ENCODE measurements around the gene CEBPG.

The CEBPG gene

GRCh38 chr19:33394723-33395560 is 21.4 kb downstream of the CEBPG start:
- Mint-ChIP-seq H3K36me3 (peaks cover 6% of the 10 kb centered on the region), H3K27ac (peak overlapping the region; percentile 45), H3K4me1 (peaks cover 9% of the 10 kb centered on the region), H3K4me3 (no peak overlapping the region), H3K9me3 (no peaks in the 10 kb centered on the region)
- ATAC-seq: no peak
- no peak for DNase-seq (ENCODE audit: low spot score in 2 of 2)

GRCh38 chr19:33395561-33396550 is 22.3 kb downstream of the CEBPG start:
- H3K36me3 Mint-ChIP-seq: peaks cover 6% of the 10 kb centered on the region
- H3K9me3 Mint-ChIP-seq: no peaks in the 10 kb centered on the region
- ATAC-seq (no peak), DNase-seq (ENCODE audit: low spot score in 2 of 2) (no peak)
- peaks cover 9% of the 10 kb centered on the region for H3K4me1 Mint-ChIP-seq
- no peak overlapping the region for H3K4me3 Mint-ChIP-seq
- H3K27ac Mint-ChIP-seq: no peak overlapping the region

DNA sequence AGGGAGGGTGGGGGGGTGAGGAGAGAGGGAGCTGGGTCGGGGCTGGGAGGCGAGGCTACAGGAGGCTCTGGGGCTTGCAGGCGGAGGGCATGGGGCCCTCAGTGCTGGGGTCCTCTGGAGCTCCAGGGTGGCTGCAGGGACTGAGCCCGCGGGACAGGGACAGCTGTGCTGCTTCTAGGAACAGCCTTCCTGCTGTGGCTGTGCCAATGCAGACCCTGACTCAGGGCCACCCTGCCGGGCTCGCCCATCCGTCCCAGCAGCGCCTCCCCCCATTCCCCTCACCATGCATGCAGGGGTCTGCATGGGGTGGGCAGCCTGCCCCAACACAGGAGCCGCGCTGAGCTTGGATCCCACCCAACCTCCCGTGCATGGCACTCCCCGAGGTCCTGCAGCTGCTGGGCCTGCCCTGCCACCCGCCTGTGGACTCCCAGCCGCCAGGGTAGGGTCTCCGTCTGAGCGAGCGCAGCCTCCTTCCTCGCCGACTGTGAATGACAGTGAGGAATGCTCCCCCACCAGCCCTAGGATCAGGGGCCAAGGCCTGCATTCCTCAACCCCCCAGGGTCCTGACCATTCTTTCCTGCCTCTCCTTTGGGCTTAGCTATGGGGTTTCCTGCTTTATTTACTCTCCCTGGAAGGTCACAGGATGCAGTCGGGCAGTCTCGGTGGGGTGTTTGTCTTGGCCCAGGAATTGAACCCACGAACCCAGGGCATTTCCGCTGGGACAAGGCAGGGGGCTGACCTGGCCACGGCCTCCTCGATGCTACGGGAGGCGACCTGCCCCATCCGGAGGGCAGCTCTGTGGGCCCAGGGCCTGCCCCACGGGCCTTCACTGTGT is 23.4 kb downstream of the CEBPG start:
- ATAC-seq (no peak), DNase-seq (ENCODE audit: low spot score in 2 of 2) (no peak)
- H3K9me3 Mint-ChIP-seq: no peaks in the 10 kb centered on the region
- H3K4me1 Mint-ChIP-seq: peaks cover 9% of the 10 kb centered on the region
- no peak overlapping the region for H3K4me3 Mint-ChIP-seq
- peaks cover 6% of the 10 kb centered on the region for H3K36me3 Mint-ChIP-seq
- no peak overlapping the region for H3K27ac Mint-ChIP-seq

DNA sequence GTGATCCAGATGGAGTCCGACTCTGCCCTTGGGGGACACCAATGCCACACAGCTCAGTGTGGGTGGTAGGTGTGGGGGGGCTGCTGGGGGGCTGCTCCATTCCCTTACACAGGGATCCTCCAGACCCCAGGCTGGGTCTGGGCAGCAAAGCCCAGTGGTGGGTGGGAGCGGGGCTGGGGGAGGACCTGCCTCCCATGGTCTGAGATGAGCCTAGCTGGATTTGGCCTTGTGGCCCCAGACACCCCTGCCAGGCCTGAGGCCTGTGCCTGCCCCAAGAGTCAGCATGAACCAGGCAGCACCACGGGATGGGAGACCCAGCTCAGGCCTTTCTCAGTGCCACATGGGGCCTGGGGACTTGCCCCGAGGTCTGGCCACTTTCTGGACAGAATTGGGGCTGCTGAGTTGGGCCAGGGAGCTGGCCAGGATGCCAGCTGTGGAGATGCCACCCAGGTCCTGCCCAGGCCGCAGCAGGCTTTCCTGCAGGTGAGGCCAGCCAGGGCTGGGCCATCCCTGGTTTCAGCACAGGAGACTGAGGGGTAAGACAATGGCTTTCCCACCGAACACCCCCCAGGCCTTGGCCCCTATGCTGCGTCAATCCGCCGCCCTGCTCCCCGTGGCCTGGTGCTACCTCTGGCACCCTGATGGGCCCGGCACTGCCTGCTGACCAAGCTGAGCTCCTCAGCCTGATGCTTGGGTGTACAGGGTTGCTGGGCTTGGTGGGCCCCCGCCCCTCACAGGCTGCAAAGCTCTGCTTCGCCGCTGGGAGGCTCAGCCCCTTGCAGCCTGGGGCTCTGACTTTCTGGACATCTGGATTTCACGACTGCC is 24.2 kb downstream of the CEBPG start:
- H3K9me3 Mint-ChIP-seq: no peaks in the 10 kb centered on the region
- H3K36me3 Mint-ChIP-seq: peaks cover 6% of the 10 kb centered on the region
- DNase-seq (ENCODE audit: low spot score in 2 of 2) (no peak), ATAC-seq (no peak)
- H3K4me3 Mint-ChIP-seq: no peak overlapping the region
- H3K4me1 Mint-ChIP-seq: peaks cover 9% of the 10 kb centered on the region
- H3K27ac Mint-ChIP-seq: no peak overlapping the region

DNA sequence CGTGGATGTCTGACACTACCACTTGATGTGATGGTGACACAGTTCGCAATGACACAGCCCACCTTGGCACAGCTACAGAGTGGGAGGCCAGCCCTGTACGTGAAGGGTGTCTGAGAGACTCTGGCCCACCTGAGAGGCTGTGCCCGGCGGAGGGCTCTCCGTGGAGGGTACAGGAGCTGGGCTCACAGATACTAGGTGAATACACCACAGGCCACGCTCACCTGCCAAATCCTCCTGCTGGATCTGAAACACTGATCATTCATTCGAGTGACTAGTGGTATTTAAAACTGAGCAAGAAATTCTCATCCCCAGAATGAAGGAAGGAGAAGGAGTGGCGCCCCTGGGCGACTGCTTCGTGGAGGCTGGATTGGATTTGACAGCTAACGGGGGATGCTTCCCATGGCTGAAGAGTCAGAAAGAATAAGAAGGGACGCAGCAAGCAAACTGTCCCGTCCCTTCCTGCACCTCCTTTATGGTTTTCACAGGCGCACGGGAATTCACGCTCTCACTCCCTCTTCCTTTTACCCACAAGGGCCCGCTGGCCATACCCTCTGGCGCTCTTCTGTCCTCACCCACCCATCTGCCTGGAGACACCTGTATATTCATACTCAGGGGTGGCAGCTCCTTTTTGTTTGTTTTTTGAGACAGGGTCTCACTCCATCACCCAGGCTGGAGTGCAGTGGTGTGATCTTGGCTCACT is 25.0 kb downstream of the CEBPG start:
- Mint-ChIP-seq H3K9me3 (no peaks in the 10 kb centered on the region), H3K4me1 (peaks cover 9% of the 10 kb centered on the region), H3K27ac (peak overlapping the region; percentile 73), H3K4me3 (no peak overlapping the region), H3K36me3 (peaks cover 6% of the 10 kb centered on the region)
- DNase-seq (ENCODE audit: low spot score in 2 of 2): no peak
- ATAC-seq: no peak

DNA sequence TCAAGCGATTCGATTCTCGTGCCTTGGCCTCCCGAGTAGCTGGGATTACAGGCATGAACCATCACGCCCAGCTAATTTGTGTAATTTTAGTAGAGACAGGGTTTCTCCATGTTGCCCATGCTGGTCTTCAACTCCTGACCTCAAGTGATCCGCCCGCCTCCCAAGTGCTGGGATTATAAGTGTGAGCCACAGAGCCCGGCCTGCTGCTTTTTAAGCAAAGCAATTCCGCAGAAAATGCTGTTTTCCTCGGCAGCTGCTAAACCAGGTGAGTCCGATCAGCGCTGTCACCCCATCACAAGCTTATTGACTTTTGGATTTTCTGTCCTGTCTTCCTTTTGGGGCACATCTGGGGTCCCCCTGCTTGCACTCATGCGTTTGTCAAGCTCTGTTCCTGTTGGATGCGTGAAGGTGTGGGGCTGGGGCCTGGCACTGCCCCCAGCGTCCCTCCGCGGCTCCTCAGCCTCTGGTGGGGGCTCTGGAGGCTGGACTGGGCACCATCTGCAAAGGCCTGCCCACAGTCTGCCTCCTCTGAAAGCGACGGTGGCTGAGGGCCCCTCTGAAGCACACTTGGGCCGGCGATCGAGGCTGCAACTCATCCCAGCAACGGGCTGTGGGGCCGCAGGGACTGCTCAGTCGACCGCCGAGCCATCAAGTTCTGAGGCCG is 25.7 kb downstream of the CEBPG start:
- ATAC-seq (no peak), DNase-seq (ENCODE audit: low spot score in 2 of 2) (no peak)
- H3K4me1 Mint-ChIP-seq: peaks cover 9% of the 10 kb centered on the region
- H3K27ac Mint-ChIP-seq: peak overlapping the region; percentile 73
- peaks cover 6% of the 10 kb centered on the region for H3K36me3 Mint-ChIP-seq
- no peak overlapping the region for H3K4me3 Mint-ChIP-seq
- no peaks in the 10 kb centered on the region for H3K9me3 Mint-ChIP-seq

DNA sequence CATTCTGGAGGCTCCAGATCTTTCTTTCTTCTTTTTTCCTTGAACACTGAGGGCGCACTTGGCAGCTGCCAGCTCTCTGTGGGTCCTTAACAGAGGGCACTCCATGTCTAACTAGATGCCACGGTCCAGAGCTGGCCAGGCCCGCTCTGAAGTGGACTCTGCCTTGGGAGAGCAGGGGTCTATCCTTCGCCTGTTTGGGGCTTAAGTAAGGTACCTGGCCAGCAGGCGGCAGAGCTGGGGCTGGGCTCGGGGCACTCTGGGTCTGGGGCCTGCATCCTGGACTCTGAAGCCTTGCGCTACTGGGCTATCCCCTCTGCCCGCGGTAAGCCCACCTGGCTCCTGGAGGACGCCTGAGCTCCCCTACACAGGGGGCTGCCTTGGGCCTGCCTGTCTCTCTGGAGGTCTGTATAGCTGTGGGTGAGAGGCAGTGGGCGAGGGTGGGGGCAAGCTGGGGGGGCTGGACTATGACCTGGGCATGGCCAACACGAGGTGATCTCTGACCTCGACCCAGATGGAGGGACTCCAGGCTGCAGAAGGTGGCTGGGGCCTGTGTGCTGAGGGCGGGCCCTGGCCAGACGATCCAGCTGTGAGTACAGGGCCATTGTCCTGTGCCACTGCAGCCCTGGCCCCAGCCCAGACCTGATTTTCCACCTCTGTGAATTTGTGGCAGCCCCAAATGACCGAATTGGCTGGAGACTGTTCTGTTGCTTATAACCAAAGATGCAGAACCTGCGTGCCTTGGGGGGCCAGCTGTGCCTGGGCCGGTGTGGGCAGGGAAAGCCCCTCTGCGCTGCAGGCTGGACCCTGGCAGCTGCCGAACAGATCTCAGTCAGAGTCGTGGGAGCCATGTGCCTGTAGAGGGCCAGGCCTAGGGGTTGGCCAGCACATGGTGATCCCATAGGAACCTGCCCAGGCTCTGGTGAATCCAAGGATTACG is 26.5 kb downstream of the CEBPG start:
- Mint-ChIP-seq H3K9me3 (no peaks in the 10 kb centered on the region), H3K27ac (peak overlapping the region; percentile 40), H3K36me3 (peaks cover 6% of the 10 kb centered on the region)

GRCh38 chr19:33400856-33401682 is 27.6 kb downstream of the CEBPG start:
- Mint-ChIP-seq H3K36me3 (peaks cover 6% of the 10 kb centered on the region), H3K4me3 (no peak overlapping the region), H3K4me1 (peaks cover 3% of the 10 kb centered on the region), H3K27ac (no peak overlapping the region), H3K9me3 (no peaks in the 10 kb centered on the region)
- ATAC-seq (no peak), DNase-seq (ENCODE audit: low spot score in 2 of 2) (no peak)

More for the DNA sequence above, 26.5 kb downstream of the CEBPG start:
- no peak for ATAC-seq
- no peak for DNase-seq (ENCODE audit: low spot score in 2 of 2)
- Mint-ChIP-seq H3K4me3 (no peak overlapping the region), H3K4me1 (peaks cover 3% of the 10 kb centered on the region)

DNA sequence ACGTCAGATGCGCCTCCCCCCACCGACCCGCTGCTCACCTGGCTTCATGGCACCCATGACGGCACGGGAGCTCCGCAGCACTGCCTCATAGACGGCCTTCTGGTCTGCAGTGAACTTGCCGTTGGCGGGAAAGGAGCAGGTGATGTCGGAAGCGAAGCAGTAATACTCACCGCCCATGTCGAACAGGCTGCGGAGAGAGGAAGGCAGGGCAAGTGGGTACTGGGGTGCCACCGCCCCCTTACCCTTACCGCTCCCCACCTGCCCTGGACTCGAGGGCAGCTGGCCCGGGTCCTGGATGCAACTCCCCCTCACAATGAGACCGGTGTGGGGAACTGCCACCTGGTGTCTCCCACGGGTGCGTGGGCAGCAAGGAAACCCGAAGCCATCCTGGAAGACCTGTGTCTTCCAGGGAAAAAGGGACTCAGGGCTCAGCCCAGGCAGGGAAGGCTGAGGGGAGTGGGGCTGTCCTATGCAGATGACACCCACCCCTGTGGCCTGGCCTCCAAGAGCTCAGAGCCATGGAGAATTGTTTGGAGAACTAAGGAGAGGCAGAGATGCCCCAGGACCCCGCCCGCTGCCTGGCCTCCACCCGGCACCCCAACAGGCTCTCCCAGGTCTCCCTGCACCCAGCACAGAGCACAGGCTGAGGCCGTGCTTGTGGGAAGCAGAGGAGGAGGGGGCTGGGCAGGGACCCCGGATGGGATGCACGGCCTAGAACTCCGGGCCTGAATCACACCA is 28.3 kb downstream of the CEBPG start:
- H3K4me1 Mint-ChIP-seq: peaks cover 7% of the 10 kb centered on the region
- H3K36me3 Mint-ChIP-seq: peaks cover 6% of the 10 kb centered on the region
- H3K4me3 Mint-ChIP-seq: no peak overlapping the region
- DNase-seq (ENCODE audit: low spot score in 2 of 2): no peak
- no peaks in the 10 kb centered on the region for H3K9me3 Mint-ChIP-seq
- no peak for ATAC-seq
- no peak overlapping the region for H3K27ac Mint-ChIP-seq

DNA sequence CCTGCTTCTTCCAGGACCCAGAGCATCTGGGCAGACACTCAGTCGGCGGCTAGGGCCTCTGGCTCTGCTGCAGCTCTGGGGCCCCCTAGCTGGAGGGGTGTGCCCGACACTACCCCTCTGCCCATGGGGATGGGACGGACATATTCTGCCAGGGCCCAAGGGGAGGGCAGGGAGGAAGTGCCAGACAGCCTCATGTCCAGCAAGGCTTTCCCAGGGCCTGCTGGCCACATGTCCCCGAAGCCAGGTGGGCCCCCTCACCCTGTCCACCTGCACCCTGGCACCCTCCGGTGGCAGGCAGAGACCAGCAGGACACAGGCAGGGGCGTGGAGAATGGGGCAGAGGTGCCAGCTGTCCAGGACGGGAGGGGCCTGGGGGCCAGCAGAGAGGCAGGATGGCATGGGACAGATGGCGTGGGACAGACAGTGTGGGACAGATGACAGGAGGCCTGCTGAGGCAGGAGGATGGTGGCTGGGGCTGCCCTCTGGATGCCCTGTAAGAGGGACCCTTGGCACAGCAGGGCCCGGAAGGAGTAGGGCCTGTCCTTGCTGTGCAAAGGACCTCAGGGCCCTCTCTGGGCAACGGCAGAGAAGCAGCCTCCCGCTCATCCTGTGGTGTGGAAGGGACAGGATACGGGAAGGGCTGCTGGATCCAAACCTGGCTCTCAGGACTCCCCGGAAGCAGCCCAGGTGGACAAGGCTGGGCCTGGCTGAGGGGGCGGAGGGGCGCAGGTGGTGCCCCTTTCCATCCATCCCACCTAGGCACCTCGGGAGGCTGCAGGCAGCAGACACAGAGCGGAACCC is 29.1 kb downstream of the CEBPG start:
- ATAC-seq: no peak

More for the DNA sequence above, 29.1 kb downstream of the CEBPG start:
- Mint-ChIP-seq H3K4me1 (peaks cover 7% of the 10 kb centered on the region), H3K9me3 (no peaks in the 10 kb centered on the region), H3K36me3 (peaks cover 6% of the 10 kb centered on the region), H3K4me3 (no peak overlapping the region), H3K27ac (no peak overlapping the region)
- DNase-seq (ENCODE audit: low spot score in 2 of 2): no peak

All from stimulated activated effector memory CD8-positive, alpha-beta T cell treated with anti-CD3 and anti-CD28 coated beads, Interleukin-12 subunit alpha, Interleukin-12 subunit beta, amount 100 ng/mL, for 72 hours (primary cell).